MM.1S (cell line): ENCODE measurements around the gene AAK1.

ENCODE experiments used
- DNase-seq: peaks from one replicate; pipeline ENCODE4 v3.0.0-alpha.2; 2015
- H2AFZ ChIP-seq: fragments of 300-600 bp; sonication (generic); 2 replicates; pipeline ENCODE4 v1.6.0; 2016; ENCODE audit warnings: antibody characterized with exemption, low read length
- H3F3A ChIP-seq: fragments of 300-600 bp; sonication (generic); 2 replicates; pipeline ENCODE4 v1.6.1; 2016; ENCODE audit warnings: mild to moderate bottlenecking, antibody characterized with exemption, low read length, moderate library complexity, mixed read lengths; ENCODE audit not compliant: insufficient read depth
- H3K27ac ChIP-seq: fragments of 300-600 bp; sonication (generic); 2 replicates; pipeline ENCODE4 v1.5.1; 2016; ENCODE audit warnings: mild to moderate bottlenecking, low read length
- H3K27me3 ChIP-seq: fragments of 300-600 bp; sonication (generic); replicated peaks from 2 replicates; pipeline ENCODE4 v1.6.0; 2016; ENCODE audit warnings: low read length; ENCODE audit not compliant: insufficient read depth
- H3K36me3 ChIP-seq: fragments of 300-600 bp; sonication (generic); replicated peaks from 2 replicates; pipeline ENCODE4 v1.6.1; 2016; ENCODE audit warnings: mild to moderate bottlenecking, low read length, mixed read lengths; ENCODE audit not compliant: insufficient read depth
- H3K4me1 ChIP-seq: fragments of 300-600 bp; sonication (generic); 2 replicates; pipeline ENCODE4 v1.6.1; 2016; ENCODE audit warnings: low read length, mixed read lengths
- H3K4me2 ChIP-seq: fragments of 300-600 bp; sonication (generic); 2 replicates; pipeline ENCODE4 v1.6.0; 2016; ENCODE audit warnings: low read depth, low read length
- H3K4me3 ChIP-seq: fragments of 300-600 bp; sonication (generic); 2 replicates; pipeline ENCODE4 v1.5.1; 2016; ENCODE audit warnings: low read length, mixed read lengths
- H3K79me2 ChIP-seq: fragments of 300-600 bp; sonication (generic); 2 replicates; pipeline ENCODE4 v1.6.1; 2016; ENCODE audit warnings: mixed run types, low read length, mixed read lengths
- H3K9ac ChIP-seq: fragments of 300-600 bp; sonication (generic); 2 replicates; pipeline ENCODE4 v1.6.1; 2016; ENCODE audit warnings: low read length, mixed read lengths
- H3K9me2 ChIP-seq: fragments of 300-600 bp; sonication (generic); replicated peaks from 2 replicates; pipeline ENCODE4 v1.6.1; 2016; ENCODE audit warnings: mild to moderate bottlenecking, low read length, mixed read lengths; ENCODE audit not compliant: insufficient read depth
- H3K9me3 ChIP-seq: fragments of 300-600 bp; sonication (generic); replicated peaks from 2 replicates; pipeline ENCODE4 v1.6.1; 2016; ENCODE audit warnings: mild to moderate bottlenecking, low read length, mixed read lengths; ENCODE audit not compliant: insufficient read depth
- H4K20me1 ChIP-seq: fragments of 300-600 bp; sonication (generic); 2 replicates; pipeline ENCODE4 v1.6.1; 2016; ENCODE audit warnings: mild to moderate bottlenecking, low read length, moderate library complexity, mixed read lengths; ENCODE audit not compliant: insufficient read depth
- CTCF ChIP-seq: fragments of 300-600 bp; sonication (generic); IDR thresholded peaks from 2 replicates; pipeline ENCODE4 v1.5.1; 2016; ENCODE audit warnings: antibody characterized with exemption, low read length, mixed read lengths
- EZH2 ChIP-seq: fragments of 300-600 bp; sonication (generic); optimal IDR thresholded peaks from 2 replicates; pipeline ENCODE3; 2017; ENCODE audit warnings: low read depth, mild to moderate bottlenecking, antibody characterized with exemption, low read length, mixed read lengths
- EZH2phosphoT487 ChIP-seq: fragments of 300-600 bp; sonication (generic); IDR thresholded peaks from 2 replicates; pipeline ENCODE4 v1.6.1; 2018; ENCODE audit warnings: antibody characterized with exemption, low read length

Gene AAK1

GRCh38 chr2:69531186-69531585 lies 112.4 kb downstream of the AAK1 start:
- no peaks in the 10 kb centered on the region for H3K9me2 ChIP-seq
- no peak for DNase-seq
- TF ChIP-seq CTCF, result no peak
- TF ChIP-seq EZH2phosphoT487, result no peak
- TF ChIP-seq EZH2, result no peak
- no peak overlapping the region for H2AFZ ChIP-seq
- H3F3A ChIP-seq, result no peaks in the 10 kb centered on the region
- H3K9ac ChIP-seq, result no peak overlapping the region
- no peaks in the 10 kb centered on the region for H3K36me3 ChIP-seq
- peaks cover 6% of the 10 kb centered on the region for H3K4me1 ChIP-seq
- no peaks in the 10 kb centered on the region for H3K9me3 ChIP-seq
- H3K4me3 ChIP-seq, result no peak overlapping the region
- H3K79me2 ChIP-seq, result no peaks in the 10 kb centered on the region
- no peak overlapping the region for H3K4me2 ChIP-seq
- H3K27me3 ChIP-seq, result no peaks in the 10 kb centered on the region
- no peak overlapping the region for H3K27ac ChIP-seq
- H4K20me1 ChIP-seq, result no peaks in the 10 kb centered on the region

DNA sequence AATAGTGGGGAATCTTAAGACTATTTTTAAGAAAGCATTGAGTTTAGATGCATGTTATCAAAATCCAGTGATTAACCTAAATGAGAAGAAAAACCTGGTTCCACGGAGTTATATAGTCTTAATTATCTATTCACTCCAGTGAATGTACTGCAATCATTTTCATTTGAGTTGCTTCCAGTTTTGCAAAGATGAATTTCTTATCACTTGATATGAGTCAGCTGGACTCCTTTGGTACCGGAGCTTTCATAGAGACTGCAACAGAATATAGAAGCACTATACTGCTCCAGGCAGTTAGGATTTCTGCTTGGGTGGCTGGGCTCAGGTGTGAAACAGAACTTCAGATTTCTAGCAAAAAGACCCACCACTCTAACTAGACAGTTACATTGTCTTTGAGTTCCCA lies 114.1 kb downstream of the AAK1 start:
- H4K20me1 ChIP-seq, result no peaks in the 10 kb centered on the region
- H3K27ac ChIP-seq, result no peak overlapping the region
- H3K4me1 ChIP-seq, result no peaks in the 10 kb centered on the region
- H3F3A ChIP-seq, result no peaks in the 10 kb centered on the region
- H3K4me3 ChIP-seq, result no peak overlapping the region
- no peak overlapping the region for H3K4me2 ChIP-seq
- no peaks in the 10 kb centered on the region for H3K9me3 ChIP-seq
- H2AFZ ChIP-seq, result no peak overlapping the region
- H3K79me2 ChIP-seq, result no peaks in the 10 kb centered on the region
- TF ChIP-seq EZH2phosphoT487 (no peak), EZH2 (no peak), CTCF (no peak)
- no peaks in the 10 kb centered on the region for H3K9me2 ChIP-seq
- no peaks in the 10 kb centered on the region for H3K36me3 ChIP-seq
- DNase-seq, result no peak
- no peak overlapping the region for H3K9ac ChIP-seq
- H3K27me3 ChIP-seq, result no peaks in the 10 kb centered on the region

DNA sequence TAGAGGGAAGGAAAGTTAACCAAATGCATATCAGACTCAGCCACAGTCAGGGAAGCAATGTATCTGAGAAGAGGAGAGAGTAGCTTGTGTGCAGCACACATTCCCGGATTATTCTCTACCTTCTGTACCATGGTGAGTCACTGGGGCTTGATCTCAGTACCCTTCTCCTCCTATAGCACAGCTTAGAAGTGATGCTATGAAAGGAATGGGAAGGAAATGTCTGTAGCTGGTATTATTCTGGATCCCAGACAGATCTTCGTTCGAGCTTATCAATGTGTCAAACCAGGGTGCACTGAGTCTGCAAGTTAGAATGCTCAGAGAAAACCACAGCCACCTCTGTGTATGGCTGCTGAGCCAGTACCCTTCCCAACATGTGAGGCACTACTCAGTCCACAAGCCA lies 118.3 kb downstream of the AAK1 start:
- no peak for DNase-seq
- Histone ChIP-seq H3K9me2 (no peaks in the 10 kb centered on the region), H4K20me1 (no peaks in the 10 kb centered on the region), H3F3A (no peaks in the 10 kb centered on the region), H3K27me3 (no peaks in the 10 kb centered on the region), H3K9ac (no peak overlapping the region), H3K4me2 (no peak overlapping the region), H3K4me3 (no peak overlapping the region), H3K4me1 (no peaks in the 10 kb centered on the region), H3K79me2 (no peaks in the 10 kb centered on the region), H3K9me3 (no peaks in the 10 kb centered on the region), H3K36me3 (no peaks in the 10 kb centered on the region), H3K27ac (no peak overlapping the region), H2AFZ (no peak overlapping the region)
- TF ChIP-seq EZH2phosphoT487 (no peak), CTCF (no peak), EZH2 (no peak)

DNA sequence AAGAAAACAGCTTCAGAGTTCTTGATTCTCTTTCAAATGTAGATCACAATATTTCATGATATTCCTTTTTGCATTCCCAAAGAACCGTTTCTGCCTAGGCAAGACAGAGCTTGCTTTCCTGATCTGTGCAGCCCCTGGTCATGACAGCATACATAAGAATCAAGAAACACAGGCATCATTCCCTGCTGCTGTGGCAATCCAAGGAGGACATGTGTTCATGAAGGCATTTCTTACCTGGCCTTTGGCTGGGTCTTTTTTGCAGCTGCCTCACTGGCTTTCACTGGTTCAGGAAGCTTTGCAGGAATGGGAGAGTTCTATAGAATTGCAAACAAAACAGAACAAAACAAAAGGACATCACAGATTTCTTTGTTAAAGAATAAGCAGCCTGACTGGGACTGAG lies 118.7 kb downstream of the AAK1 start:
- H3K27ac ChIP-seq, result no peak overlapping the region
- DNase-seq, result no peak
- H3K9me3 ChIP-seq, result no peaks in the 10 kb centered on the region
- no peaks in the 10 kb centered on the region for H4K20me1 ChIP-seq
- no peaks in the 10 kb centered on the region for H3K27me3 ChIP-seq
- H3F3A ChIP-seq, result no peaks in the 10 kb centered on the region
- H3K4me1 ChIP-seq, result no peaks in the 10 kb centered on the region
- H3K9me2 ChIP-seq, result no peaks in the 10 kb centered on the region
- no peaks in the 10 kb centered on the region for H3K36me3 ChIP-seq
- H3K4me3 ChIP-seq, result no peak overlapping the region
- no peak overlapping the region for H3K9ac ChIP-seq
- no peak overlapping the region for H2AFZ ChIP-seq
- H3K79me2 ChIP-seq, result no peaks in the 10 kb centered on the region
- no peak for TF ChIP-seq EZH2phosphoT487
- TF ChIP-seq EZH2, result no peak
- no peak for TF ChIP-seq CTCF
- no peak overlapping the region for H3K4me2 ChIP-seq
